SK-N-SH (cell line): Measurements from ENCODE around the gene KCNJ13. TPM values are rescaled to one million over a fixed set of nuclear protein-coding genes. Genes with fewer than 3 reads are reported as not detected.

Experiments used
- CTCF ChIA-PET: fragments of 300-600, 350-600 bp; formaldehyde crosslinking; extraction: SDS; loops from one replicate; lab custom pipeline; 2021; lab: Yijun Ruan, JAX
- POLR2A ChIA-PET: fragments of 350-600 bp; sonication (Branson Sonifier 250); formaldehyde crosslinking; extraction: SDS; loops from one replicate; lab custom pipeline; 2020; ENCODE audit warnings: antibody characterized with exemption, inconsistent platforms; lab: Yijun Ruan, JAX
- DNase-seq: peaks from one replicate; pipeline ENCODE4 v3.0.0; 2012
- H2AFZ ChIP-seq: fragments of 200-600 bp; sonication (generic); 2 replicates; pipeline ENCODE4 v1.8.1; 2016; ENCODE audit warnings: antibody characterized with exemption, mild to moderate bottlenecking, low read depth
- H3F3A ChIP-seq: fragments of 200-600 bp; sonication (generic); replicated peaks from 2 replicates; pipeline ENCODE3; 2016; ENCODE audit warnings: antibody characterized with exemption, mild to moderate bottlenecking; ENCODE audit not compliant: insufficient read depth
- H3K27ac ChIP-seq, 2 experiments: fragments of 200-500 bp in 1 of 2; fragments of 200-600 bp in 1 of 2; sonication (Bioruptor generic) in 1 of 2; sonication (generic), shearing (Covaris generic) in 1 of 2; 2 replicates each; pipeline versions ENCODE4 v1.5.1 to v1.6.1; 2014 to 2016; ENCODE audit warnings: low read depth in 2 of 2, inconsistent platforms in 1 of 2, low read length in 1 of 2, mild to moderate bottlenecking in 1 of 2, mixed read lengths in 1 of 2
- H3K27me3 ChIP-seq: fragments of 200-600 bp; sonication (generic), shearing (Covaris generic); 2 replicates; pipeline ENCODE4 v1.6.1; 2016; ENCODE audit warnings: mixed run types; ENCODE audit not compliant: insufficient read depth
- H3K36me3 ChIP-seq, 2 experiments: fragments of 200-500 bp in 1 of 2; fragments of 200-600 bp in 1 of 2; sonication (Bioruptor generic) in 1 of 2; sonication (generic) in 1 of 2; replicated peaks in 1 of 2; 2 replicates each; pipeline versions ENCODE3 to v1.5.1; 2014 to 2016; ENCODE audit warnings: low read length in 1 of 2, mild to moderate bottlenecking in 1 of 2; ENCODE audit not compliant: insufficient read depth in 2 of 2, control insufficient read depth in 1 of 2
- H3K4me1 ChIP-seq, 2 experiments: fragments of 200-500 bp in 1 of 2; fragments of 200-600 bp in 1 of 2; sonication (Bioruptor generic) in 1 of 2; sonication (generic), shearing (Covaris generic) in 1 of 2; 2 replicates each; pipeline versions ENCODE4 v1.5.1 to v1.6.1; 2014 to 2016; ENCODE audit warnings: low read depth in 1 of 2, low read length in 1 of 2, mixed run types in 1 of 2; ENCODE audit not compliant: insufficient read depth in 2 of 2, control insufficient read depth in 1 of 2
- H3K4me2 ChIP-seq: fragments of 200-600 bp; sonication (generic), shearing (Covaris generic); 2 replicates; pipeline ENCODE4 v1.6.1; 2017; ENCODE audit warnings: mixed run types
- H3K4me3 ChIP-seq, 2 experiments: fragments of 200-500 bp in 1 of 2; fragments of 200-600 bp in 1 of 2; sonication (Bioruptor generic) in 1 of 2; sonication (generic), shearing (Covaris generic) in 1 of 2; 2 replicates each; pipeline versions ENCODE4 v1.5.1 to v1.8.1; 2014 to 2016; ENCODE audit warnings: low read depth in 2 of 2, inconsistent platforms in 1 of 2, low read length in 1 of 2, mild to moderate bottlenecking in 1 of 2, mixed read lengths in 1 of 2, moderate library complexity in 1 of 2
- H3K79me2 ChIP-seq: fragments of 200-600 bp; sonication (generic); 2 replicates; pipeline ENCODE4 v1.8.1; 2017; ENCODE audit warnings: mild to moderate bottlenecking; ENCODE audit not compliant: insufficient read depth
- H3K9ac ChIP-seq: fragments of 200-600 bp; sonication (generic); 2 replicates; pipeline ENCODE4 v1.6.1; 2017; ENCODE audit warnings: mixed run types
- H3K9me2 ChIP-seq: fragments of 200-600 bp; sonication (generic); 2 replicates; pipeline ENCODE4 v1.6.1; 2017; ENCODE audit warnings: mixed run types
- H3K9me3 ChIP-seq: fragments of 200-600 bp; sonication (generic); 2 replicates; pipeline ENCODE4 v1.6.1; 2017; ENCODE audit warnings: mixed run types, mild to moderate bottlenecking, moderate library complexity
- H4K20me1 ChIP-seq: fragments of 200-600 bp; sonication (generic); 2 replicates; pipeline ENCODE4 v1.6.1; 2017; ENCODE audit warnings: mild to moderate bottlenecking, mixed run types; ENCODE audit not compliant: insufficient read depth
- FOXM1 ChIP-seq: IDR thresholded peaks from 2 replicates; pipeline ENCODE4 v1.4.0; 2012; ENCODE audit warnings: low read depth, mild to moderate bottlenecking
- GATA2 ChIP-seq: sonication (generic); formaldehyde crosslinking; IDR thresholded peaks from 2 replicates; pipeline ENCODE4 v1.5.0; 2020; ENCODE audit warnings: mild to moderate bottlenecking, missing genetic modification reagents
- TAF1 ChIP-seq: IDR thresholded peaks from 2 replicates; pipeline ENCODE4 v1.6.1; 2012; ENCODE audit warnings: low read depth, mild to moderate bottlenecking, low read length, moderate library complexity, borderline replicate concordance
- TEAD4 ChIP-seq: IDR thresholded peaks from 2 replicates; pipeline ENCODE4 v1.4.0; 2012; ENCODE audit warnings: mild to moderate bottlenecking, borderline replicate concordance; ENCODE audit not compliant: insufficient read depth
- WGBS: methylation state at CpG from one replicate; pipeline ENCODE4 v1.1.6; 2017; ENCODE audit warnings: low lambda C conversion rate; 5-methylcytosine and 5-hydroxymethylcytosine counted together
- polyA plus RNA-seq, 3 experiments: library from polyadenylated mRNA; depleted of rRNA; stranded (reverse); fragments of >200 nt; gene quantifications; 2 replicates each; pipeline ENCODE4 v1.2.3, GENCODE V29; 2012
- TF ChIP-seq, protein P1 (sequence below): fragments of 150-350 bp; IDR thresholded peaks from 2 replicates; pipeline ENCODE4 v1.6.1; 2016; ENCODE audit warnings: mild to moderate bottlenecking, low read depth, low read length
- TF ChIP-seq, protein P2 (sequence below): IDR thresholded peaks from 2 replicates; pipeline ENCODE4 v1.6.1; 2012; ENCODE audit warnings: mild to moderate bottlenecking, low read depth, low read length, moderate library complexity
- TF ChIP-seq, protein P3 (sequence below): fragments of 200-600 bp; sonication (generic); IDR thresholded peaks from 2 replicates; pipeline ENCODE4 v1.6.1; 2017; ENCODE audit warnings: antibody characterized with exemption, mild to moderate bottlenecking, moderate library complexity

The KCNJ13 gene
- polyA plus RNA-seq, 1 of the 3 experiments (the other 2 are of a cell fraction): not detected

DNA sequence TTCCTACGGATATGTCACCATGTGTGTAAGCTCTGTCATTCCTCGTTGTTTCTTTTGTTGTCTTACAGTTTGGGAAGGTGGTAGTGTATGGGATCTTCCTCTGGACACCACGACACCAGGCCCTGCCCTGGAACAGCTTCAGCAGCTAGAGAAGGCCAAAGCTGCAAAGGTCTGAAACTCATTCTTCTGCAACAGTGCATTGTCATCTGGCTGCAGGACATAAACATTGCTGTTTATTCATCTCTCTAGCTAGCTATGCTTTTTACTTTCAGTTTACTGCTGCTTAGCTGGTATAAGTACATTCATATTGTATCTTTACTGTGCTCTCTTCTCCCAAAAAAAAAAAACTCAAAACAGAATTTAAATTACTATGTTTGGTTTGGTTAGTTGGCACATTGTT lies 39.2 kb upstream of the KCNJ13 start (continued):
- TF ChIP-seq, protein P1, sequence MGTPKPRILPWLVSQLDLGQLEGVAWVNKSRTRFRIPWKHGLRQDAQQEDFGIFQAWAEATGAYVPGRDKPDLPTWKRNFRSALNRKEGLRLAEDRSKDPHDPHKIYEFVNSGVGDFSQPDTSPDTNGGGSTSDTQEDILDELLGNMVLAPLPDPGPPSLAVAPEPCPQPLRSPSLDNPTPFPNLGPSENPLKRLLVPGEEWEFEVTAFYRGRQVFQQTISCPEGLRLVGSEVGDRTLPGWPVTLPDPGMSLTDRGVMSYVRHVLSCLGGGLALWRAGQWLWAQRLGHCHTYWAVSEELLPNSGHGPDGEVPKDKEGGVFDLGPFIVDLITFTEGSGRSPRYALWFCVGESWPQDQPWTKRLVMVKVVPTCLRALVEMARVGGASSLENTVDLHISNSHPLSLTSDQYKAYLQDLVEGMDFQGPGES: no peak
- TF ChIP-seq, all 33 proteins: peak for 0

DNA sequence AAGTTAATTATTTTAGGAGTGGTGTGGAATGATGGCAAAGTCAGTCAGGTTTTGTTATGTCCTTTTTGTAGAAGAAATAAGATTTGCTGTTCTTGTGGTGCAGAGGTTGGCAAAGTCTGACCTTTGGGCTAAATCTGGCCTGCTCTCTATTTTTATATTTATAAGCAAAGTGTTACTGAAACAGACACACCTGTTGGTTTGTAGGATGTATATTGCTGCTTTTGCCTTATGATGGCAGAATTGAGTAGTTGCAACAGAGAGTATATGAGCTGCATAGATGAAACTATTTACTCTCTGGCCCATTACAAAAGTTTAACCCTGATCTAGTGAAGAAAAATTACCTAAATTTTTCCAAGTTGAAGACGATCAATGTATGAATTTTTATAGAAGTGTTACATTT lies 34.1 kb upstream of the KCNJ13 start:
- CTCF ChIA-PET: interaction anchor here (0.7 kb wide), 1 partner anchor 11 kb away, joined by 3 read pairs; no protein-coding TSS in a partner anchor
- H3K36me3 ChIP-seq: peaks cover 70 to 86% of the 10 kb centered on the region in 2 experiments

More for the DNA sequence above, 34.1 kb upstream of the KCNJ13 start:
- H3K9me2 ChIP-seq: no peaks in the 10 kb centered on the region
- H3K4me3 ChIP-seq: no peak overlapping the region
- H4K20me1 ChIP-seq: no peaks in the 10 kb centered on the region
- no peak overlapping the region for H3K4me2 ChIP-seq
- no peak overlapping the region for H2AFZ ChIP-seq
- POLR2A ChIA-PET: no interaction called here
- WGBS: 93% methylated on average over 1 of the region's 1 CpG
- DNase-seq: no peak
- H3K79me2 ChIP-seq: 0 out of 2 replicates have a peak, but pooled peaks cover under 1% of the 10 kb centered on the region
- no peaks in the 10 kb centered on the region for H3F3A ChIP-seq
- H3K9ac ChIP-seq: no peak overlapping the region
- TF ChIP-seq FOXM1 (no peak), TEAD4 (no peak), TAF1 (no peak), GATA2 (CRISPR knock-in tag) (no peak)
- TF ChIP-seq, protein P2, sequence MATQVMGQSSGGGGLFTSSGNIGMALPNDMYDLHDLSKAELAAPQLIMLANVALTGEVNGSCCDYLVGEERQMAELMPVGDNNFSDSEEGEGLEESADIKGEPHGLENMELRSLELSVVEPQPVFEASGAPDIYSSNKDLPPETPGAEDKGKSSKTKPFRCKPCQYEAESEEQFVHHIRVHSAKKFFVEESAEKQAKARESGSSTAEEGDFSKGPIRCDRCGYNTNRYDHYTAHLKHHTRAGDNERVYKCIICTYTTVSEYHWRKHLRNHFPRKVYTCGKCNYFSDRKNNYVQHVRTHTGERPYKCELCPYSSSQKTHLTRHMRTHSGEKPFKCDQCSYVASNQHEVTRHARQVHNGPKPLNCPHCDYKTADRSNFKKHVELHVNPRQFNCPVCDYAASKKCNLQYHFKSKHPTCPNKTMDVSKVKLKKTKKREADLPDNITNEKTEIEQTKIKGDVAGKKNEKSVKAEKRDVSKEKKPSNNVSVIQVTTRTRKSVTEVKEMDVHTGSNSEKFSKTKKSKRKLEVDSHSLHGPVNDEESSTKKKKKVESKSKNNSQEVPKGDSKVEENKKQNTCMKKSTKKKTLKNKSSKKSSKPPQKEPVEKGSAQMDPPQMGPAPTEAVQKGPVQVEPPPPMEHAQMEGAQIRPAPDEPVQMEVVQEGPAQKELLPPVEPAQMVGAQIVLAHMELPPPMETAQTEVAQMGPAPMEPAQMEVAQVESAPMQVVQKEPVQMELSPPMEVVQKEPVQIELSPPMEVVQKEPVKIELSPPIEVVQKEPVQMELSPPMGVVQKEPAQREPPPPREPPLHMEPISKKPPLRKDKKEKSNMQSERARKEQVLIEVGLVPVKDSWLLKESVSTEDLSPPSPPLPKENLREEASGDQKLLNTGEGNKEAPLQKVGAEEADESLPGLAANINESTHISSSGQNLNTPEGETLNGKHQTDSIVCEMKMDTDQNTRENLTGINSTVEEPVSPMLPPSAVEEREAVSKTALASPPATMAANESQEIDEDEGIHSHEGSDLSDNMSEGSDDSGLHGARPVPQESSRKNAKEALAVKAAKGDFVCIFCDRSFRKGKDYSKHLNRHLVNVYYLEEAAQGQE: no peak
- TF ChIP-seq, protein P3, sequence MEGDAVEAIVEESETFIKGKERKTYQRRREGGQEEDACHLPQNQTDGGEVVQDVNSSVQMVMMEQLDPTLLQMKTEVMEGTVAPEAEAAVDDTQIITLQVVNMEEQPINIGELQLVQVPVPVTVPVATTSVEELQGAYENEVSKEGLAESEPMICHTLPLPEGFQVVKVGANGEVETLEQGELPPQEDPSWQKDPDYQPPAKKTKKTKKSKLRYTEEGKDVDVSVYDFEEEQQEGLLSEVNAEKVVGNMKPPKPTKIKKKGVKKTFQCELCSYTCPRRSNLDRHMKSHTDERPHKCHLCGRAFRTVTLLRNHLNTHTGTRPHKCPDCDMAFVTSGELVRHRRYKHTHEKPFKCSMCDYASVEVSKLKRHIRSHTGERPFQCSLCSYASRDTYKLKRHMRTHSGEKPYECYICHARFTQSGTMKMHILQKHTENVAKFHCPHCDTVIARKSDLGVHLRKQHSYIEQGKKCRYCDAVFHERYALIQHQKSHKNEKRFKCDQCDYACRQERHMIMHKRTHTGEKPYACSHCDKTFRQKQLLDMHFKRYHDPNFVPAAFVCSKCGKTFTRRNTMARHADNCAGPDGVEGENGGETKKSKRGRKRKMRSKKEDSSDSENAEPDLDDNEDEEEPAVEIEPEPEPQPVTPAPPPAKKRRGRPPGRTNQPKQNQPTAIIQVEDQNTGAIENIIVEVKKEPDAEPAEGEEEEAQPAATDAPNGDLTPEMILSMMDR: no peak
- H3K9me3 ChIP-seq: no peaks in the 10 kb centered on the region
- no peaks in the 10 kb centered on the region for H3K4me1 ChIP-seq
- no peak overlapping the region for H3K27ac ChIP-seq
- no peaks in the 10 kb centered on the region for H3K27me3 ChIP-seq
